NCI-H2227 (cell line): ENCODE measurements around the gene SLC1A7.
A peak's percentile ranks its signal among the peaks of the same experiment; 100 is the strongest.

Source experiments
- DNase-seq: peaks from one replicate; lab custom pipeline; 2025; ENCODE audit not compliant: unreplicated experiment; lab: John Stamatoyannopoulos, UW

SLC1A7 gene

GRCh38 chr1:53160924-53161378 is 18.5 kb upstream of the SLC1A7 start:
- no peak for DNase-seq

GRCh38 chr1:53158900-53159299 is 16.5 kb upstream of the SLC1A7 start:
- DNase-seq: no peak

GRCh38 chr1:53156783-53157182 is 14.3 kb upstream of the SLC1A7 start:
- DNase-seq: no peak

GRCh38 chr1:53155945-53156344 is 13.5 kb upstream of the SLC1A7 start:
- DNase-seq: no peak

- DNase-seq: peak; percentile 74
Observed at GRCh38 chr1:53155534-53155933, 13.1 kb upstream of the SLC1A7 start.

- DNase-seq: peak; percentile 62
Observed at GRCh38 chr1:53154859-53155438, 12.5 kb upstream of the SLC1A7 start.

- DNase-seq: no peak
Observed at GRCh38 chr1:53153752-53154151, 11.3 kb upstream of the SLC1A7 start.

- DNase-seq: no peak
Observed at GRCh38 chr1:53148123-53148522, 5.7 kb upstream of the SLC1A7 start.

GRCh38 chr1:53147174-53147573 is 4.7 kb upstream of the SLC1A7 start:
- DNase-seq: no peak

GRCh38 chr1:53145942-53146708 is 3.7 kb upstream of the SLC1A7 start:
- DNase-seq: peak; percentile 27

GRCh38 chr1:53145619-53145941 is 3.1 kb upstream of the SLC1A7 start:
- DNase-seq: no peak

- no peak for DNase-seq
Observed at GRCh38 chr1:53145051-53145600, 2.7 kb upstream of the SLC1A7 start.

GRCh38 chr1:53144201-53144600 is 1.8 kb upstream of the SLC1A7 start:
- no peak for DNase-seq

GRCh38 chr1:53143527-53143926 is 1.1 kb upstream of the SLC1A7 start:
- no peak for DNase-seq

- no peak for DNase-seq
Observed at GRCh38 chr1:53141487-53142055, 867 bp downstream of the SLC1A7 start.

- no peak for DNase-seq
Observed at GRCh38 chr1:53140451-53140850, 2.0 kb downstream of the SLC1A7 start.

GRCh38 chr1:53139951-53140361 is 2.5 kb downstream of the SLC1A7 start:
- no peak for DNase-seq

GRCh38 chr1:53138991-53139884 is 3.2 kb downstream of the SLC1A7 start:
- DNase-seq: no peak

- no peak for DNase-seq
Observed at GRCh38 chr1:53137729-53138128, 4.7 kb downstream of the SLC1A7 start.

GRCh38 chr1:53135735-53136114 is 6.7 kb downstream of the SLC1A7 start:
- DNase-seq: no peak
